ENCODE data around the gene RALGPS2.

Gene RALGPS2, protein sequence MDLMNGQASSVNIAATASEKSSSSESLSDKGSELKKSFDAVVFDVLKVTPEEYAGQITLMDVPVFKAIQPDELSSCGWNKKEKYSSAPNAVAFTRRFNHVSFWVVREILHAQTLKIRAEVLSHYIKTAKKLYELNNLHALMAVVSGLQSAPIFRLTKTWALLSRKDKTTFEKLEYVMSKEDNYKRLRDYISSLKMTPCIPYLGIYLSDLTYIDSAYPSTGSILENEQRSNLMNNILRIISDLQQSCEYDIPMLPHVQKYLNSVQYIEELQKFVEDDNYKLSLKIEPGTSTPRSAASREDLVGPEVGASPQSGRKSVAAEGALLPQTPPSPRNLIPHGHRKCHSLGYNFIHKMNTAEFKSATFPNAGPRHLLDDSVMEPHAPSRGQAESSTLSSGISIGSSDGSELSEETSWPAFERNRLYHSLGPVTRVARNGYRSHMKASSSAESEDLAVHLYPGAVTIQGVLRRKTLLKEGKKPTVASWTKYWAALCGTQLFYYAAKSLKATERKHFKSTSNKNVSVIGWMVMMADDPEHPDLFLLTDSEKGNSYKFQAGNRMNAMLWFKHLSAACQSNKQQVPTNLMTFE

DNA sequence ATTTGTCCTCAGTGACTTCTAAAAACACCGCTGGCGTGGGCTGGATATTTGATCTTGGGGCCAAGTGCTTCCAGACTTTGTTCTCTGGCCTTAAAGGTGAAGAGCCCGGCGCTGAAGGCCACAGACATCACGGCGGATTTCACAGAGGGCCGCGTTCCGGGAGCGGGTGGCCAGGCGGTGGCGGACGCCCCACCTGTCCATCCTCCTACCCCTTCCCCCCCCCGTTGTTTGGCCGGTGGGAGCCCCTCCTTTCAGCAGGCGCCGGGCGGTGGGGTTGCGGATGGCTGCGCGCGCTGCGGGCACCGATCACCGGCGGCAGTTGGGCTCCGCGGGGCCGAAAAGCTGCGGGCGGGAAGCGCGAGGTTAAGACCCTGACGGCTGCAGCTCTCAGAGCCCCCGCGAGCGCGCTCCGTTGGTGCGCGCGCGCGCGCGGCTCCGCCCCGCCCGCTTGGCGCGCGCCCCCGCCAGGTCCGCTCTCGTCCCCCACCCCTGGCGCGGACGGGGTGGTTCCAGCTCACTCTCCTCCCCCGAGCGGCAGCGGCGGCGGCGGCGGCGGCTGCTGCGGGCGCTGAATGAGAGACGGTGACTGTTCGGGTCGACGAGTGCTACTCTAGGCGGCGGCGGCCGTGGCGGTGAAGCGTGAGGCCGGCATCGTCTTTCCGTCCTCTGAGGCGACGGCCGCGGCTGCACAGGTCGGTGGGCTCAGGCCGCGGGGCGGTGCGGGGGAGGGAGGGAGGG, at the start of gene RALGPS2:
RALGPS2 (plus strand) TSS at position 517 of the 738 bp plus-strand sequence. CDS start 51,521 bp downstream, outside the sequence.
- DNase-seq (ENCODE audit: low spot score), result peak; percentile 15

DNA sequence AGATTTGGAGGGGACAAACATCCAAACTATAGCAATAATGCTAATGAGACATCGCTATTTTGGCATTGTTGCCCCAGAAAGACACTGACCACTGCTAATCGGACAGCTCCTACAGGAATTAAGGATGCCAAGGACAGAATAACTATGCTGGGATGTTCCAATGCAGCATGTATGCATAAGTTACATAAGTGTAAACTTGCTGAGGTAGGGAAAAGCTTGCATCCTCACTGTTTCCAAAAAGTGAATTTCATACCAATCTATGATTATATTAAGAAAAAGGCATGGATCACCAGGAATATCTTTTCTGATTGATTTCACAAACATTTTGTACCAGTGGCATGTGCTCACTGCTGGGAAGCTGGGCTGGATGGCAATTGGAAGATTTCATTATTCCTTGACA, 45.8 kb upstream of the RALGPS2 start:
- DNase-seq (ENCODE audit: low spot score), result no peak

DNA sequence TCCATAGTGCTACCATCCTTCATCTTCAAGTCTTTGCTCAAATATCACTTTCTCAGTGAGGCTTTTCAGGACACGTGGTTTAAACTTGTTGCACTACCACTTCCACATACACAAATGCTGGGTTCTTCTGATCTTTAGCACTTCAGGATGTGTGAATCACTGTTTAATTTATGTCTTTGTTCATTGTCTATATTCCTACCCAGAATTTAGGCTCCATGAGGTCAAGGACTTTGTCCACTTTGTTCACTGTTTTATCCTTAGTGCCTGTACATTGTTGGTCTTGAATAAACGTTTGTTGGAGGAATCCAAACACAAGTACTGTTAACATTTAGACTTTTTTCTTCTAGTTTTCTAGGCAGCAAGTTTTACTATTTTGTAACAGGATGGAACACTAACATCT, 42.6 kb upstream of the RALGPS2 start:
- no peak for DNase-seq (ENCODE audit: low spot score)

DNA sequence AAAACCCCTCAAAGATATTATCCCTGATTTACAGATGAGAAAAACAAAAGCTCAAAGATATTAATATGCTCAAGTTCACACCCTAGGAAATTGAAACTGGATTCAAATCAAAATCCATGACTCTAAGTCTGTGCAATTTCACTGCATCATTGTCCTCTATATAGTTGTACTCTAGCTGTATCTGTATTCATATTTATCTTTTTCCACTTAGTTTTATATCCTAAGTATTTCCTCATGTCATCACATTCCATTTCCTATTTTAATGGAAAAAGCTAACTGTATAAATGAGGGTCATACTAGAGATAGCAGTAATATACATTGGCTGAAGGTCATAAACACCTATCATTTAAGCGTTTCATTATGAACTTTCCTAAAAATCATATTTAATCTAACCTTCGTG, 42.2 kb upstream of the RALGPS2 start:
- DNase-seq (ENCODE audit: low spot score), result no peak

DNA sequence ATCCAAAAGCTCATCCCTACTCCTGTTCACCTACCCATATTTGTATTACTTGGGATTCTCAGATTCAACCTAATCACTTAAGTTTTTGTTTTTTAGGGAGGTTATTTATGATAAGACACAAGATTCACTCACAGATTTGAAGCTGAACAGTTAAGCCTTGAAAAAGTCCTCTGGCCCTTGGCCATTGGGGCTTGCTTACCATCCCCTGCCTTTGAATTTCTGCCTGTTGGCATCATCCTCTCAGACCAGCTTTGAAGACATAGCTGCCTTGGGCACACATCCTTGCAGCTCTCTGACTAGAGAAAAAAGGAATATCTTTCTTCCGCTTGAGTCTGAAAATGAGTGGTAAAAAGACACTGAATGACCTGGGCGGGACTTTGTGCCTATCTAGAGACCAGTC, 41.8 kb upstream of the RALGPS2 start:
- DNase-seq (ENCODE audit: low spot score), result no peak

DNA sequence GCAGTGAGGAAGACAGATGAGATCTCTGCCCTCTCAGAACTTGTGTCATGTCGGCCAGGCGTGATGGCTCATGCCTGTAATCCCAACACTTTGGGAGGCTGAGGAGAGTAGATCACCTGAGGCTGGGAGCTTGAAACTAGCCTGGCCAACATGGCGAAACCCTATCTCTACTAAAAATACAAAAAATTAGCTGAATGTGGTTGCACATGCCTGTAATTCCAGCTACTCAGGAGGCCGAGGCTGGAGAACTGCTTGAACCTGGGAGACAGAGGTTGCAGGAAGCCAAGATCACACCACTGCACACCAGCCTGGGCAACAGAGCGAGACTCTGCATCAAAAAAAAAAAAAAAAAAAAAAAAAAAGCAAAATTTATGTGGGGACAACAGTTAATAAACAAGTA, 40.9 kb upstream of the RALGPS2 start:
- no peak for DNase-seq (ENCODE audit: low spot score)

DNA sequence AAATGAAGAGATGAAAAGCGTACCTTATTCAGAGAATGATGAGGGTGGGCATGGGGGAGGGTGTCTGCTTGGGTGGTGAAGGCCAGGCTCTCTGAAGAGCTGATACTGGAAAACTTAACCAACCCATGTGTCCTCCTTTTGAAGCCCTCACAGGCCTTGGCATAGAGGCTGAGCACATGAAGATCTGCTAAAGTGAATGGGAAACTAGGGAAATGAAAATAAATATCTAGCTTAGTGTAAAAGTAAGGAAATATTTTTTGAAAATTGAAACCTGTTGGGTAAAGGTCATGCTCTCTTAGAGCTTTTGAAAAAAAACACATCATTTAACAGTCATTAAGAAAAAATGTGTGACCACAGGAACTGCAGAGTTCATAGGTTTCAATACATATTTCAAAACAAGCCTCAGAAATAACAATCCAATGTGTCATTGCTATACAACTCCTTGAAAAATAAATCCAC, 40.5 kb upstream of the RALGPS2 start:
- no peak for DNase-seq (ENCODE audit: low spot score)

DNA sequence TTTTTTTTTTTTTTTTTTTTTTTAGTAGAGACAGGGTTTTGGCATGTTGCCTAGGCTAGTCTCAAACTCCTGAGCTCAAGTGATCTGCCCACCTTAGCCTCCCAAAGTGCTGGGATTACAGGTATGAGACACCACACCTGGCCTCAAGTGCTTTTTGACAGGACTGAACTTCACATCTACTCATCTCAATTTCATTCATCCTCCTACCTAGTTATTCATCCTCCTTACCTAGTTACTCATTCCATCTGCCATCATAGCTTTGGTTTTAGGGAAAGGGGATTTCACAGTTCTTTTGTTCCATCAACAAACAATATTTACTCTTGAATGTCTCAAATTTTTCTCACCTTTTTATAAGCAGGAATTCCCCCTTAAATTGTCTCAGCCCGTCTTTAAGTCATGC, 38.6 kb upstream of the RALGPS2 start:
- DNase-seq (ENCODE audit: low spot score), result no peak

DNA sequence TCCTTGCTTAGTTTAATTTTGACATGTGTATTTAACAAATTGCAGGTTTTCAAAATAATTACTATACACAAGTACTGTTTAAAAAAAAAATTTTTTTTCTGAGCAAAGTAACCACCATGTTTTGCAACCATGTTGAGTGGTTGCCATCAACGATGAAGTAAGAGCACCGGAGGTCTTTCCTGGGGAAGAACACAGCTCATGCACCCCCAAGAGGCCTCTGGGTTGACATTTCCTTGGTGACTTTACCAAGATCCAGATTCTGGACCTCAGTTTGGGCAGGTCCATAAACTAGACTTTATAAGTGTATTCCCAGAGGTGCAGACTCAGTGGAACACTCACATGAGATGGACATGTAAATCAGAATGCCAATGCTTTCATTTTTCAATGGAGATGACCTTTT, 36.8 kb upstream of the RALGPS2 start:
- no peak for DNase-seq (ENCODE audit: low spot score)

DNA sequence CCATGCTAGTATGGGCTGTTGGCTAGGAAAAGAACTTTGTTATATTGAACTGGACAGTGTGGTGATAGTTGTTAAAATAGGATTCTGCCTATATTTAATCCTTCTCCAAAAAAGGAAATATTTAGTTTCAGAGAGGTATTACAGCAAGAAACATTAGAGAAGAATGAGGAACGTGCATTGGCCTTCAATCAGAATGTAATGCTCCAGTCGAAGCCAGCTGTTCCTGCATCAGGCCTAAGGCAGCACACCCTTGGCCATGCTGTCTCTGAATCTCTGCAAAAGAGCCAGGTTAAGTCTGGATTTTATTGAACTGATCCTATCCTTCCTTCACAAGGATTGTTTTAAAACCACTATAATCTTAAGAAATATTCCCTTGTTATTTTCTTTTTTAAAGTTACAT, 35.3 kb upstream of the RALGPS2 start:
- DNase-seq (ENCODE audit: low spot score), result no peak

DNA sequence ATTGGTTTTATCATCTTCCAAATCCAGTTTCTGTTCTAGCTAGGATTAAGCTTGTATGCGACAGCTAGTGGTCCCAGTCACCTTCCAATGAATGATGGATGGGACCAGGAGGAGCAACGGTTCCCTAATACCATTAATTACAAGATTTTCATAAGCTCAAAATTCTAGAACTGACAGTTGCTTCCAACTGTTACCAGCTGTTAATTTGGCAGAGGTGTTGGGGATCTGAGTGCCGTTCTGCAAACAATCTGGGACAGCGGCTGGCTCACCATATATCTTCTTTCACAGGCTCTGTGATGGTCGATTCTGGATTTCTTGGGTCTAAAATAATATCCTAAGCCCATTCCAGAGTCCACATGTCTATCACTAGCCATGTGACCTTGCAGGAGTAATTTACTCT, 34.5 kb upstream of the RALGPS2 start:
- no peak for DNase-seq (ENCODE audit: low spot score)

DNA sequence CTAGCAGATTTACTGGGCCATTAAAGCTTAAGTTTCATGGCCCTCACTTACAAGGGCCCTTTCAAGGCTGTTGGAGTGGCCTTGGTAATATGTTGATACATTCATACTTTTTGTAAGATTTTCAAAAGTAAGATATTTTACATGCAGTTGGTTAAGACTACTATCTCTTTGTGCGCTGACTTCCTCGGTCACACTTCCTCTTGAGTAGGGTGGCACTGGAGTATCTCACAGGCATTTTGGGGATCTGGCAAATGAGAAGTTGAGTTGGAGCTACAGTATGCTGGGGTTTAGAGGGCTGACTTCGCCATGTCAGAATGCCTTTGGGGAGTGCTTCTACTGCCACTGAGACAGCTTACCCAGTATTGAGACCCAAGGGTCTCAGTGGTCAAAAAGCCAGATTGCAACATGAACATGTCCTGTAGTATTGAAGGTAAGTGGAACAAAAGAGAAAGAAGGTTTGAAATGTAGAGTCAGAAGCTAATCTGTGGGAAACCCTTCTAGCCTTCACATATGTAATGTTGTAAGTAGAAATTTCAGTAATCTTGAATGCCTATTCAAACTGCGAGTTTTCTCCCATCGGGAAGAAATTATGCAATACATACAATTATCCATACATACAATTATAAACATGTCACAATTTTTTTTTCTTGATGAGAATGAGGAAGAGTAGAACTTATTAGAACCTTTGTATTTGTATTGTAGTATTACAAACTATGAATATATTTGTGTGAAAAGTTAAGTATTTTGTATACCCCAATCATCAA, 32.3 kb upstream of the RALGPS2 start:
- no peak for DNase-seq (ENCODE audit: low spot score)

DNA sequence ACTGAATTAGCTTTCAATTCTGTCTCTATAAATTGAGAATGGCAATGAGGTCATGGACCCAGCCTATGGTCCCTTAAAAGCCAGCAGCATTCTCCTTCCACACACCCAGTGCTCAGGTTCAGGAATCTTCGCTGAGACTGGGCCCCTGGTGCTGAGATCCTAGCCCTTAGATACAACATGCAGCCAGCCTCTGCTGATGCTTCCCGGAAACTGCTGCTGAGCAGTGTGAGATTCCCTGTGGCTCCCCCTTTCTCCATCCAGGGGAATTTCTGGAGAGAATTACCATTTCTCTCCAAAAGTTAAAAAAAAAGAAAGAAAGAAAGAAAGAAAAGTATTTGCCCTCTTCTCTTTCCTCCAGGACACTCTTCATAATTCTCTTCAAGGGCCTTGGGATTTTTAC, 31.7 kb upstream of the RALGPS2 start:
- no peak for DNase-seq (ENCODE audit: low spot score)

DNA sequence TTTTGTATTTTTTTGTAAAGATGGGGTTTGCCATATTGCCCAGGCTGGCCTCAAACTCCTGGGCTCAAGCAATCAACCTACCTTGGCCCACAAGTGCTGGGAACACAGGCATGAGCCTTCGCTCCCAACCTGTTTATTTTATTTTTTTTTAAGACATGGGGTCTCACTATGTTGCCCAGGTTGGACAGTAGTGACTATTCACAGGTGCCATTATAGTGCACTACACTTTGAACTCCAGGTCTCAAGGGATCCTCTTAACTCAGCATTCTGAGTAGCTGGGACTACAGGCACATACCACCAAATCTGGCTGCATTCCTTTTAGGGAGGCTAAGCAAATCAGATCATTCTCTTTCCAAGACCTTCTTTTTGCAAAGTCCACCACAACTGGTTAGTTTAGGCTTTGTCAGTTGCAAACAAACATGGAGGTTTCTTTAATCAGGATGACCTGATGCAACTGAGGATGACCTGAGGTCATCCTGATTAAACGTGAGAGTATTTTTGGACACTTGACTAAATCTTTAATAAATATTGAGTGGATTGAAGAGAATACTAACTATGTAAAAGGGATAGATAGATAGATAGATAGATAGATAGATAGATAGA, 30.0 kb upstream of the RALGPS2 start:
- no peak for DNase-seq (ENCODE audit: low spot score)

DNA sequence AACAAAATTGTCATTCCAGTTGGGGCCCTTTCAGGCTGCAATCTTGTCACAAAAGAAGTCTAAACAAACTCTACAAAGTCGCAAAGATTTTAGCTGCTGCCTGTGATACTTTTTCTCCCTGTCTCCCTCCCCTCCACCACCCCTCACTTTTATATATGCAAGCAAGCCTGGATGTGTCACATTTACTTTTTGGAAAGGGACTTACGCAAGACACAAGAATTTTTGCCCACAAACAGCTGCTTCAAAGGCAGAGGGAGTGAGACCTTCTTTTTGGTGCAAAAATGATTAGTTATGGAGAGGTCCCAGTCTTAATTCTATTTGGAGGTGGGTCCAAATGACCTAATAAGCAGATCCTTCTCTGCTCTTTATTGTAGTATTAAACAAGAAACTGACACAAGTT, 22.9 kb upstream of the RALGPS2 start:
- no peak for DNase-seq (ENCODE audit: low spot score)

DNA sequence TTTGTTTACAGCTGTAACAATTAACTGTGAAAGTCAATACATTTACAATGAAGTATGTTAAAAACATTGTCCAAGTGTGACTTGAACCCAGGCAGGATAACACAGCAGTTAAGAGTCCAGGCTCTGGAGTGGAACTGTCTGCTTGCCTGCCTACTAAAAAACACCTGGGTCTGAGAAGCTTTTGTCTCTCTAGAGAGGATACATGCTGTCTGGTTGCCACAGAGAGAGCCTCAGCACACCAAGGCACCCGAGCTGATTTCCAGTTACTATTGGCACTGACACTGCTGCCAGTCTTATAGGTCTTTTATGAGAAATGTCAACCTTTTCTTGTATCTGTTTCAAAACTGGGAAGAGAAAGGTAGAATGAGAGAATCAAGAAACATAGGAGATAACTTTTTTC, 20.2 kb upstream of the RALGPS2 start:
- no peak for DNase-seq (ENCODE audit: low spot score)

DNA sequence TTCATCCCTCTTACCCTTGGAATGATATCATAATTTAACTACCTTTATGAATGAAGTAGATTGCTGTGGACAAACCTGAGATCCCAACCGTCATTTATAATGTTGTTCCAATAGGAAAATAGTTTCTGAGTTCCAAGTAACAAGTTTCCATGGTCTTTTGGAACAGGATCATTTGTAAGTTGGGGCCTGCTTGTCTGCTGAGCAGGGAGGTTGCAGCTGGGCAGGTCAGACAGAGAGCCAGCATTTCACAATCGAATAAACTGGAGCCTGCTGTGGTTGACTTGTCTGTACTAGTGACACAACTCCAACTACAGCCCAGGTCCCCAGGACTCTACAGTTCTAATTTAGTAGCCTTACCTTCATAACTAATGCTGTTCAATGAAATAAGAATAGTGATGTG, 18.6 kb upstream of the RALGPS2 start:
- DNase-seq (ENCODE audit: low spot score), result no peak

DNA sequence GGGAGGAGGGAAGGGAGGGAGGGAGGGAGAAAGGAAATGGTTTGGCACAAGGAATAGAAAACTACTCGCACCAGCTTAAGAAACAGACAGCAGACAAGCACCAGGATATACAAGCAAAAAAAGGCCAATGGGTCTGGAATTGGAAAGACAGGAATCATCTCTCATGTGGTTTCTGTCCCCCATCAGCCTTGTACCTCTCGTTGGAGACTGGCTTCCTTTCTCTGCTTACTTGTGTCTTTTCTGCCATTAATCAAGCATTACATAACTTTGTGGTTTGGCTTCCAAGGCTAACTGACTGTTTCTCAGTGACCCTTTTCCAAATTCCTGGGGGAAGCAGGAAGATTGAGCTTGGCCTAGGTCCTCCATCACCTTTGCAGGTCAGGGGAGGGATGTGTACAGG, 11.8 kb upstream of the RALGPS2 start:
- no peak for DNase-seq (ENCODE audit: low spot score)

DNA sequence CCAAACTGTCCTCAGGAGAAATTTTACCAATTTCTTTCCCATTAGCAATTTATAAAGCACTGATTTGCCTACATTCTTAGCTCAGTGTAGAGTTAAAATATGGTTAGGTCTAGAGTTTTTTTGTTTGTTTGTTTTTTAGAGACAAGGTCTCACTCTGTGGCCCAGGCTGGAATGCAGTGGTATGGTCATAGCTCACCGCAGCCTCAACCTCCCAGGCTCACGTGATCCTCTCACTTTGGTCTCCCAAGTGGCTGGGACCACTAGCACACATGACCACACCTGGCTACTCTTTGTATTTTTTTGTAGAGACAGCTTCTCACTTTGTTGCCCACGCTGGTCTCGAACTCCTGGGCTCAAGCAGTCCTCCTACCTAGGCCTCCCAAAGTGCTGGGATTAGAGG, 10.6 kb upstream of the RALGPS2 start:
- no peak for DNase-seq (ENCODE audit: low spot score)

DNA sequence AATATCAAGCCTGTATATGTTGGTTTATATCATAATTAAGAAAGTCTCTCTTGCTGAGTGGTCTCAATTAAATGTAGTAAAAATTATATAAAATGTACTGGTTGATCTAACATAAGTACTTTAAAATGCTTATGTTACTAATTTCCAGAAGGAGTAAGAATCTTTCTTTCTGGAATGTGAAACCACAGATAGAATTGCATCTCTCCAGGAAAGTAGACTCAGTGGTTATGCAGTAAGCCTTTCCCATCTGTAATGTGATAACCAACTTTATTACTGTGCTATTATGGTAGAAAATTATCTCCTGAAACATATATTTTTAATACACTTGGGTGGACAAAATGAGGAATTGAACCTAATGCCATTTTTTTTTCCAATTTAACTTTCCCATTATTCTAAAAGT, 8.9 kb upstream of the RALGPS2 start:
- no peak for DNase-seq (ENCODE audit: low spot score)

DNA sequence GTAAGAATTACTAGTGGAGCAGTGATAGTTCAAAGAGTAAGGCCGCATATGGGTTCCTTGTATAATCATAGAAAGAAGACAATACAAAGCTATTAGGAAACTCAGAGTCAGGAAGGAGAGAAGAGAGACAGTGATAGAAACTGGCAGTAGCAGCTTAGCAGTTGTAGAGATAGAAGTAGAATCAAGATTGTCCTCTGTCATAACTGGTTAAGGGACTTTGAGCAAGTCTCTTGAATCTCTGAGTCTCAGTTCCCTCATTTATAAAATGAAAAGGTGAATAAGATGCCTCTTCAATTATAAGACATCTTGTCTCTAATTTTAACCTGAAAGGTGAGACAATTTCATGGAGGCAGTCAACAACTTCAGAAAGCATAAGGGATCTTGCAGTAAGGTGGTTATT, 6.5 kb upstream of the RALGPS2 start:
- no peak for DNase-seq (ENCODE audit: low spot score)

DNA sequence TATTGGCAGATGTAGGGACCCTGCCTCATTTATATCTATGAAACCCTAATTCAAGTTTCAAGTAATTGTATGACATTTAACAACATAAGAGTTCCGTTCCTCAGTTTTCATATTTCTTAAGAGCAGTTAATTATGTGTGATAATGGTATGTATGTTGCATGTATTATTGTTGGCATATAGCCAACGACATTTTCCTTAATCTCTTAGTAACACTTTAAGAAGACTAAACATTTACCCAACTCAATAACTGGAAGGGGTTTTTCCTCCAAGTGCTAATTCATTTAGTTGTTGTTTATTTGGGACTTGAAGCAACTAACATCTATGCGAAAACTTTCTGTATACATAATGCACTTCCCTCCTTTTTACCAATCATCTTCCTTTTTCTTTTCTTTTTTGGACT, 1.5 kb upstream of the RALGPS2 start:
- DNase-seq (ENCODE audit: low spot score), result no peak
